ENCODE data around the gene NFKB1. TPM values are rescaled to one million over a fixed set of nuclear protein-coding genes. Genes with fewer than 3 reads are reported as not detected.

The NFKB1 gene
- total RNA-seq, 1 donor = 67.4 TPM

DNA sequence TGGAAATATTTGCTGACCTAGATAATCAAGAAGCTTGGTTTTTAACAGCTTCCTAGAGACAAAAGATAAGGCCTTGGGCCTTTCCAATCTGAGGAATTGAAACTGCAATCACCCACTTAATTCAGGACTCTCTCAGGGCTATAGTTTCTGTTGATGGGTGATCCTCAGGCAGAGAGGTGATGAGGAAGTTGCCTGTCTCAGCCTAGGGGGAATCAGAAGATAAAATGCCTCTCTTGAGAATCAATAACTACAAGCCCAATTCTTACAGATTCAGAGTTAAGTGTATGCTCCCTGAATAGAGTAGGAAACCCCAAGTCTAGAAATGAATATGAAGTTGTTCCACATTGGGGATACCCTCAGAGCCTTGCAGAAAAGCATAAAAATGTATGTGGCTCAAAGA lies 45.5 kb downstream of the NFKB1 start:
- no peak for DNase-seq (ENCODE audit: low read depth)
- H3K4me3 ChIP-seq (ENCODE audit: low read depth, low read length) = no peak overlapping the region
- TF ChIP-seq, protein P1, sequence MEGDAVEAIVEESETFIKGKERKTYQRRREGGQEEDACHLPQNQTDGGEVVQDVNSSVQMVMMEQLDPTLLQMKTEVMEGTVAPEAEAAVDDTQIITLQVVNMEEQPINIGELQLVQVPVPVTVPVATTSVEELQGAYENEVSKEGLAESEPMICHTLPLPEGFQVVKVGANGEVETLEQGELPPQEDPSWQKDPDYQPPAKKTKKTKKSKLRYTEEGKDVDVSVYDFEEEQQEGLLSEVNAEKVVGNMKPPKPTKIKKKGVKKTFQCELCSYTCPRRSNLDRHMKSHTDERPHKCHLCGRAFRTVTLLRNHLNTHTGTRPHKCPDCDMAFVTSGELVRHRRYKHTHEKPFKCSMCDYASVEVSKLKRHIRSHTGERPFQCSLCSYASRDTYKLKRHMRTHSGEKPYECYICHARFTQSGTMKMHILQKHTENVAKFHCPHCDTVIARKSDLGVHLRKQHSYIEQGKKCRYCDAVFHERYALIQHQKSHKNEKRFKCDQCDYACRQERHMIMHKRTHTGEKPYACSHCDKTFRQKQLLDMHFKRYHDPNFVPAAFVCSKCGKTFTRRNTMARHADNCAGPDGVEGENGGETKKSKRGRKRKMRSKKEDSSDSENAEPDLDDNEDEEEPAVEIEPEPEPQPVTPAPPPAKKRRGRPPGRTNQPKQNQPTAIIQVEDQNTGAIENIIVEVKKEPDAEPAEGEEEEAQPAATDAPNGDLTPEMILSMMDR (IDR thresholded peaks at IDR 0.05; ENCODE audit: insufficient read depth, low read depth, low read length) = no peak

DNA sequence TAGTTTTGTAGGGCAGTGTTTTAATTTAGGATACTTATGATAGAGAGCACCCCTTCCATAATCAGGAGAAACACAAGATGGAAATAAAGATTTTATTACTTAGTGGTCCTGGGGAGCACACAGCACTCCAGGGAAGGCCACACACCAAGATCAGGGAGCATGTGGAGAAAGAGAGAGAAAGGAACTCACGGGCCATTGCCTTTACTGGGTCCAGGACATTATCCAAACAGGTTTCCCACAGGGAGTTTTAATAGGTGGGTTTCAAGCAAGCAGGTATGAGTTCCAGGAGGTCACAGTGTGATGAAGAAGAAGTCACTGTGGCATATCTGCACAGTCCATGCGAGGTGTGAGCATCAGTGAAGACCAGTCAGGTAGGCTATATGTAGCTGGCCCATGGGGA lies 46.8 kb downstream of the NFKB1 start:
- no peak overlapping the region for H3K4me3 ChIP-seq (ENCODE audit: low read depth, low read length)
- no peak for DNase-seq (ENCODE audit: low read depth)
- TF ChIP-seq, protein P1 (IDR thresholded peaks at IDR 0.05; ENCODE audit: insufficient read depth, low read depth, low read length) = no peak

DNA sequence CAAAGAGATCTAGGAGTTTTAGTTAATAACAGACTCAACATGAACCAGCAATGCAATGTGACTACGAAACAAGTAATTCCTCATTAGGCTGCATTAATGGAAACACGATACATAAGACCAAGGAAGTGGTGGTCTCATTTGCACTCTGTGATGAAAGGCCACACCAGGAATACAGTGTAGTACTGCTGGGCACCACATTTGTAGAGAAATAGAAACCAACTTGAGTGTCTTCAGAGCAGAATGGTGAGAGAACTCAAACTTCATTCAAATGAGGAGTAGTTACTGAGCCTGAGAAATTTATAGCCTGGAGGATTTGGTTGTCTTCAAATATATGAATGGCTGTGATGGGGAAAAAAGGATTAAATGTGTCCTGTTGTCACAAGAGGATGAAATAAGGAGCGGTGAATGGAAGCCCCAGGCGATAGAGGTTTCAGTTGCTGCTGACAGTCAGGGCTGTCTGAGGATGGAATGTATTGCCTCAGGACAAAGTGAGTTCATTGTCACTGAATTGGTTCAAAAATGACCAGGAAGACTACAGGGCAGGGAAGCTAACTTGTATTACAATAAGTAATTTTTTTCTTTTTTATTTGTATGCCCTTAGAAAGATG lies 50.9 kb downstream of the NFKB1 start:
- no peak for DNase-seq (ENCODE audit: low read depth)

DNA sequence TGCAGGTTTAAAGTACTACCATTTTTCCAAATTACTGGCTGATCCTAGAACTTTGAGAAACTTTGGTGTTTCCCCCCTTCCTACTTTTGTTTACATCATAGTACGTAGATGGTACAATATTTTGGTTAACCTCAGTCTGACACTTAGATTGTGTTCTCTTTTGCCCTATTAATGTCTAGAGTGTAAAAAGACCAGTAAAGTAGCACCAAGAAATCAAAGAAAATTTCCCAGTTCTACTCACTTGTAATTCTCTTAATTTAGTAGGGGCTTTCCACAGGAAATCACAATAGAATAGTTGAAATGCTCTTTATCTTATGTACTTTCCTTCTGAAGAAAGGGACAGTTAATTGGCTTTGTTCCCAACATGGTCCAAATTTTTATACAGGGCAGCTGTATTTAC lies 51.6 kb downstream of the NFKB1 start:
- no peak overlapping the region for H3K4me3 ChIP-seq (ENCODE audit: low read depth, low read length)
- TF ChIP-seq, protein P1 (IDR thresholded peaks at IDR 0.05; ENCODE audit: insufficient read depth, low read depth, low read length) = no peak
- DNase-seq (ENCODE audit: low read depth) = no peak

More for the DNA sequence above, 50.9 kb downstream of the NFKB1 start:
- TF ChIP-seq, protein P1 (IDR thresholded peaks at IDR 0.05; ENCODE audit: insufficient read depth, low read depth, low read length) = no peak
- H3K4me3 ChIP-seq (ENCODE audit: low read depth, low read length) = no peak overlapping the region

DNA sequence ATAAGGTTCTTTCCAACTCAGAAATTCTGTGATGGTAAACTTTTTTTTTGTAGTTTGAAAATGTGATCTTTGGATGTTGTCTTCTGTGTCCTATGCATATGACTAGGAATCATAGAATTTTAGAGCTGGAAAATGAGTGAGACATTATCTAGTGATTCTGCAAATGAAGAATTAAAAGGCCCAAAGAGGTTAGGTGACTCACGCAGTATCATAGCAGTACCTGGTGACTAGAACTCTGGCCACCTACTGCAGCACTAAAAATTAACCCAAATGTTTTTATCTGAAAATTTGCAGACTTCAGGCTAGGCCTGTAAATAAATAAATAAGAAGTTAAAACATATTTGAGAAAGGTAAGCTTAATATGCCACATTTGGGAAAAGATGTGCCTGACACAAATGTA lies 52.8 kb downstream of the NFKB1 start:
- TF ChIP-seq, protein P1 (IDR thresholded peaks at IDR 0.05; ENCODE audit: insufficient read depth, low read depth, low read length) = no peak
- no peak for DNase-seq (ENCODE audit: low read depth)
- no peak overlapping the region for H3K4me3 ChIP-seq (ENCODE audit: low read depth, low read length)

DNA sequence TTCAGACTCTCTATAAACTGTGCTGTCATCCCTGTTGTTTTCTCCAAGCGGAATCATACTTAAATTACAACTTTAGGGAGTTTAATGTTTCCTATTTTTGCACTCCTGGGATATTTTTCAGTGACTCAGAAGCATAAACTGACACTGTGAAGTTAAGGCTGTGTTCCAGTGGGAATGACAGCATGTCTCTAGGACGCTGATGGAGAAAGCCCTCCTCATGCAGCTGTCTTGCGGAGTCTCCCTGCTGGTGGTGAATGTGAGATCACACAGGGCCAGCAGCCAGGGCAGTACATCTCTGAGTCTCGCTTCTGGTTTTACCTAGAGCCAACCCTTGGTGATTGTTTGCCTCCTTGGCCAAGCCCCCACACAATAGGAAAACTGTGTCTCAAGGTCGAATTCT lies 53.3 kb downstream of the NFKB1 start:
- TF ChIP-seq, protein P1 (IDR thresholded peaks at IDR 0.05; ENCODE audit: insufficient read depth, low read depth, low read length) = no peak
- no peak overlapping the region for H3K4me3 ChIP-seq (ENCODE audit: low read depth, low read length)
- DNase-seq (ENCODE audit: low read depth) = peak; percentile 79

DNA sequence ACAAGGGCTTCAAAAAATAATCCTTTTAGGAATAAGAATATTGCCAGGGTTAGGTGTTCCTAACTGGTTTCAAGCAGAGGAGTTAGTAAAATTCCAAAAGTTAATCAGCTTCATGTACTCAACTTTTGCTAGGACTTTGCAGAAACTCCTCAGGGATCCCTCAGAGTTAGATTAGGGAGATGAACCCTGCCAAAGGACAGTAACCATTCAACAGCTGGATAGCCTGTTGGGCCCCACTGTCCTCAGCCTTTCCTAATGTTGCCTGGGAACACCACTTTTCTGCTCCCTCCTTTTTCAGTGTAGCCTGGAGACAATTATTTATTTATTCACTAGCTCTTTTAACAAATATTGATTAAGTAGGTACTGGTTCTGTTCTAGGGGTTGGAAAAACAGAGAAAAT lies 53.8 kb downstream of the NFKB1 start:
- no peak overlapping the region for H3K4me3 ChIP-seq (ENCODE audit: low read depth, low read length)
- TF ChIP-seq, protein P1 (IDR thresholded peaks at IDR 0.05; ENCODE audit: insufficient read depth, low read depth, low read length) = no peak
- no peak for DNase-seq (ENCODE audit: low read depth)
